Right atrium auricular region (tissue), 2 donors: ENCODE data around the gene IER3. TPM values are rescaled to one million over a fixed set of nuclear protein-coding genes. Genes with fewer than 3 reads are reported as not detected.
"Not testable (repeated sequence)": the region's sequence is repeated elsewhere in the genome, so short reads cannot be mapped to it uniquely, and the experiment has no call there.

ENCODE experiments used
- DNase-seq: peaks from one replicate; pipeline ENCODE4 v3.0.0-alpha.2; 2019; ENCODE audit warnings: low spot score
- H3K27ac ChIP-seq, 2 donors: fragments of 200-600 bp; sonication (generic); 1 replicate in 1 of 2; 2 replicates in 1 of 2; pipeline ENCODE4 v1.5.1; 2016 to 2019
- H3K27me3 ChIP-seq, 2 donors: fragments of 200-600 bp; sonication (generic); one replicate each; pipeline versions ENCODE4 v1.5.1 to v1.6.0; 2017 to 2019
- H3K36me3 ChIP-seq: fragments of 200-600 bp; sonication (generic); one replicate; pipeline ENCODE4 v1.5.1; 2016
- H3K4me1 ChIP-seq, 2 donors: fragments of 200-600 bp; sonication (generic); one replicate each; pipeline versions ENCODE4 v1.5.1 to v1.6.0; 2017 to 2019
- H3K4me3 ChIP-seq, 2 donors: fragments of 200-600 bp; sonication (generic); 1 replicate in 1 of 2; 2 replicates in 1 of 2; pipeline ENCODE4 v1.5.1; 2017 to 2019; ENCODE audit warnings: mild to moderate bottlenecking in 1 of 2, moderate library complexity in 1 of 2
- H3K9me3 ChIP-seq, 2 donors: fragments of 200-600 bp; sonication (generic); one replicate each; pipeline ENCODE4 v1.5.1; 2019
- total RNA-seq, 2 donors: library from RNA; depleted of rRNA; stranded (reverse); fragments of >200 nt; gene quantifications; one replicate each; pipeline ENCODE4 v1.1.0, GENCODE V29; 2016
- TF ChIP-seq, protein P1 (sequence below), 2 donors: fragments of 200-600 bp; sonication (generic); IDR thresholded peaks; one replicate each; pipeline ENCODE4 v1.5.1; 2019; ENCODE audit warnings: antibody characterized with exemption in 2 of 2

IER3 gene
- total RNA-seq, 2 donors from 2014 or later = 43.6 to 144 TPM

DNA sequence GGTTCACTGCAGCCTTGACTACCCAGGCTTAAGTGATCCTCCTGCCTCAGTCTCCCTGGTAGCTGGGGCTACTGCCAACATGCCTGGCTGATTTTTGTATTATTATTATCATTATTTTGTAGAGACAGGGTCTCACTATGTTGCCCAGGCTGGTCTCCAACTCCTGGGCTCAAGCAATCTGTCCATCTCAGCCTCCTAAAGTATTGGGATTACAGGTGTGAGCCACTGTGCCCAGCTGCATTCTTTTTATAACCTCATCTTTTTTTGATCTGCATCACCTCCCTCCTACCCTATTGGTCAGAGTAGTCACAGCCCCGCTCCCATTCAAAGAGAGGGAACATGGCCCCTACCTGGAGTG is 23.6 kb upstream of the IER3 start:
- Histone ChIP-seq H3K27me3 (no peaks in the 10 kb centered on the region), H3K9me3 (no peaks in the 10 kb centered on the region), H3K4me3 (no peak overlapping the region), H3K27ac (peak overlapping the region in 1 of 2 donors; percentile 81), H3K4me1 (peaks cover 3 to 51% of the 10 kb centered on the region in 2 donors), H3K36me3 (no peaks in the 10 kb centered on the region)
- TF ChIP-seq, protein P1, sequence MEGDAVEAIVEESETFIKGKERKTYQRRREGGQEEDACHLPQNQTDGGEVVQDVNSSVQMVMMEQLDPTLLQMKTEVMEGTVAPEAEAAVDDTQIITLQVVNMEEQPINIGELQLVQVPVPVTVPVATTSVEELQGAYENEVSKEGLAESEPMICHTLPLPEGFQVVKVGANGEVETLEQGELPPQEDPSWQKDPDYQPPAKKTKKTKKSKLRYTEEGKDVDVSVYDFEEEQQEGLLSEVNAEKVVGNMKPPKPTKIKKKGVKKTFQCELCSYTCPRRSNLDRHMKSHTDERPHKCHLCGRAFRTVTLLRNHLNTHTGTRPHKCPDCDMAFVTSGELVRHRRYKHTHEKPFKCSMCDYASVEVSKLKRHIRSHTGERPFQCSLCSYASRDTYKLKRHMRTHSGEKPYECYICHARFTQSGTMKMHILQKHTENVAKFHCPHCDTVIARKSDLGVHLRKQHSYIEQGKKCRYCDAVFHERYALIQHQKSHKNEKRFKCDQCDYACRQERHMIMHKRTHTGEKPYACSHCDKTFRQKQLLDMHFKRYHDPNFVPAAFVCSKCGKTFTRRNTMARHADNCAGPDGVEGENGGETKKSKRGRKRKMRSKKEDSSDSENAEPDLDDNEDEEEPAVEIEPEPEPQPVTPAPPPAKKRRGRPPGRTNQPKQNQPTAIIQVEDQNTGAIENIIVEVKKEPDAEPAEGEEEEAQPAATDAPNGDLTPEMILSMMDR (IDR thresholded peaks at IDR 0.05) = no peak
- DNase-seq = no peak

DNA sequence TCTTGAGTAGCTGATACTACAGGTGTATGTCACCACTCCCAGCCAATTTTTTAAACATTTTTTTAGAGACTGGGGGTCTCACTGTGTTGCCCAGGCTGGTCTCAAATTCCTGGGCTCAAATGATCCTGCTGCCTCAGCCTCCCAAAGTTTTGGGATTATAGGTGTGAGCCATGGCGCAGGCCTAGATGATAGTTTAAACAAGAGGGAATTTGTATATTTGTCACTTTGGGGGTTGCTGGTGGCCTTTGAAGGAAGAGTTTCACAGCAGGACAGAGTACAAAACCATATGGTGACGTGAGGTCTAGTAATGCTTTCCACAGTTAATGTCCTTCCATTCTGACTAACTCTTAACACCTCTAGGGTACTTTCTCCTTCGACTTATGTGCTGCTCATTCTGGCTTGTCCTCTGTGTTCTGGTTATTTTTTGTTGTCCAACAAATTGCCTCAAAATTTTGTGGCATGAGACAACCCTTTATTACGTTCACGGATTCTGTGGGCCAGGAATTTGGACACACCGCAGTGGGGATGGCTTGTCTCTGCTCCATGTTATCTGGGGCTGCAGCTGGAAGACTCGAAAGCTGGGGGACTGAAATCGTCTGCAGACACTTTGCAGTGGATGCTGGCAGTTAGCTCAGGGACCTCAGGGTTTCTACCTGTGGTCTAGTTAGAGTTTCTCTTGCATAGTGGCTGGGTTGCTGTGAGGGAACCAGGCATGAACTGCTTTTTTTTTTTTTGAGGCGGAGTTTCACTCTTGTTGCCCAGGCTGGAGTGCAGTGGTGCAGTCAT is 23.0 kb upstream of the IER3 start:
- Histone ChIP-seq H3K9me3 (no peaks in the 10 kb centered on the region), H3K27me3 (no peaks in the 10 kb centered on the region), H3K27ac (peak overlapping the region; percentile 5 to 48), H3K4me3 (no peak overlapping the region), H3K36me3 (no peaks in the 10 kb centered on the region), H3K4me1 (peaks cover 3 to 51% of the 10 kb centered on the region in 2 donors)
- TF ChIP-seq, protein P1 (IDR thresholded peaks at IDR 0.05) = no peak
- DNase-seq = no peak

DNA sequence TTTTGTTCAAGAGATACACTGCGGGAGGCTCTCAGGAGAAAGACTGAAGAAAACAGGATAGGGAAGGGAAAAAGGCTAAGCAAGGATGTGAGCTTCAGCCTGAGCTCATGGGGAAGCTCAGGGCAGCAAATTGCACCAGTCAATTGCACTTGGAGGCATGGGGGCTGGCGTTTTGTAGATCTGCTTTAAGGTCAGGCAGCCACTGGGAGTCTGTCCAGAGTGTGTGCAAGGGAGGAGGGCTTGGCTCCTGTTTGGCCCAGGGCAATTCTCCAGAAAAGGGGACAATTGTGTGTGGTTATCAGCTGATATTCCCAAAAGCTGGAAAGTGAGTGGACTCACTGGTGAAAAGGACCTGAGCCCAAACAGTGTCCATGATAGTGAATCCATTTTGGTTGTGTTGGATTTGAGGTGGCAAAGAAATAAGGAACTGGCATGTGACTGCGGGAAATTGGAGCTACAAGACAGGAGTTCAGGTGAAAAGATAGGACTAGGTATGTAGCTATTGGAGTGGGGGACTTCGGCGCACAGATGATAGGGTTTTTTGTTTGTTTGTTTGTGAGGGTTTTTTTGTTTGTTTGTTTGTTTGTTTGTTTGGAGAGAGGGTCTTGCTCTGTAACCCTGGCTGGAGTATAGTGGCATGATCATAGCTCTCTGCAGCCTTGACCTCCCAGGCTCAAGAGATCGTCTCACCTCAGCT is 22.3 kb upstream of the IER3 start:
- no peaks in the 10 kb centered on the region for H3K9me3 ChIP-seq
- H3K36me3 ChIP-seq = no peaks in the 10 kb centered on the region
- peak overlapping the region; percentile 5 to 48 for H3K27ac ChIP-seq
- TF ChIP-seq, protein P1 (IDR thresholded peaks at IDR 0.05) = no peak
- no peak overlapping the region for H3K4me3 ChIP-seq
- no peak for DNase-seq
- H3K4me1 ChIP-seq = peaks cover 3 to 51% of the 10 kb centered on the region in 2 donors
- H3K27me3 ChIP-seq = no peaks in the 10 kb centered on the region

DNA sequence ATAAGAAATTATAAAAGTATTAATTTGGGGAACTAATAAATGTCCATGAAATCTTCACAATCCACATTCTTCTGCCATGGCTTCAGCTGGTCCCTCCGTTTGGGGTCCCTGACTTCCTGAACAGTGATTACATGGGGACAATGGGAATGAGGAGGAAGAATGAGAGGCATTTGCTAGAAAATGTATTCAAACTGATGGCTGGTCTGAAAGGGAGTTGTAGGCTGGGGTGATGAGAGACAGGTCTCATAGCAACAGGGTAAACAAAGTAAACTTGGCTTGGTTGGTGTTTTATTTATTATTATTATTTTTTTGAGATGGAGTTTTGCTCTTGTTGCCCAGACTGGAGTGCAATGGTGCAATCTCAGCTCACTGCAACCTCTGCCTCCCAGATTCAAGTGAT is 21.1 kb upstream of the IER3 start:
- not testable (repeated sequence) for H3K9me3 ChIP-seq, H3K27me3 ChIP-seq, DNase-seq, H3K36me3 ChIP-seq, H3K4me3 ChIP-seq
- Histone ChIP-seq H3K27ac (peak overlapping the region in 1 of 2 donors; percentile 88), H3K4me1 (peaks cover 3 to 51% of the 10 kb centered on the region in 2 donors)

DNA sequence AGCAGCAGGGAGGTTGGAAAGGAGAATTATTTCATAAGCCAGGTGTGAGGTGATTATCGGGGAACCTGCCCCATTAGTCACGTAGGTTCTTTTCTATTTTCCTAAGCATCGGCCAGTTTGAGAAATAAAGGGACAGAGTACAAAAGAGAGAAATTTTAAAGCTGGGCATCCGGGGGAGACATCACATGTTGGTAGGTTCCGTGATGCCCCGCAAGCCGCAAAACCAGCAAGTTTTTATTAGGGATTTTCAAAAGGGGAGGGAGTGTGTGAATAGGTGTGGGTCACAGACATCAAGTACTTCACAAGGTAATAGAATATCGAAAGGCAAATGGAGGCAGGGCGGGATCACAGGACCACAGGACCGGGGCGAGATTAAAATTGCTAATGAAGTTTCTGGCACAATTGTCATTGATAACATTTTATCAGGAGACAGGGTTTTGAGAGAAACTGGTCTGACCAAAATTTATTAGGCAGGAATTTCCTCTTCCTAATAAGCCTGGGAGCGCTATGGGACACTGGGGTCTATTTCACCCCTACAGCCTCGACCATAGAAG is 20.2 kb upstream of the IER3 start:
- H3K9me3 ChIP-seq, H3K36me3 ChIP-seq, DNase-seq, H3K27me3 ChIP-seq, H3K4me3 ChIP-seq: not testable (repeated sequence)
- peaks cover 3 to 53% of the 10 kb centered on the region in 2 donors for H3K4me1 ChIP-seq
- H3K27ac ChIP-seq = peak overlapping the region; percentile 37 to 88

DNA sequence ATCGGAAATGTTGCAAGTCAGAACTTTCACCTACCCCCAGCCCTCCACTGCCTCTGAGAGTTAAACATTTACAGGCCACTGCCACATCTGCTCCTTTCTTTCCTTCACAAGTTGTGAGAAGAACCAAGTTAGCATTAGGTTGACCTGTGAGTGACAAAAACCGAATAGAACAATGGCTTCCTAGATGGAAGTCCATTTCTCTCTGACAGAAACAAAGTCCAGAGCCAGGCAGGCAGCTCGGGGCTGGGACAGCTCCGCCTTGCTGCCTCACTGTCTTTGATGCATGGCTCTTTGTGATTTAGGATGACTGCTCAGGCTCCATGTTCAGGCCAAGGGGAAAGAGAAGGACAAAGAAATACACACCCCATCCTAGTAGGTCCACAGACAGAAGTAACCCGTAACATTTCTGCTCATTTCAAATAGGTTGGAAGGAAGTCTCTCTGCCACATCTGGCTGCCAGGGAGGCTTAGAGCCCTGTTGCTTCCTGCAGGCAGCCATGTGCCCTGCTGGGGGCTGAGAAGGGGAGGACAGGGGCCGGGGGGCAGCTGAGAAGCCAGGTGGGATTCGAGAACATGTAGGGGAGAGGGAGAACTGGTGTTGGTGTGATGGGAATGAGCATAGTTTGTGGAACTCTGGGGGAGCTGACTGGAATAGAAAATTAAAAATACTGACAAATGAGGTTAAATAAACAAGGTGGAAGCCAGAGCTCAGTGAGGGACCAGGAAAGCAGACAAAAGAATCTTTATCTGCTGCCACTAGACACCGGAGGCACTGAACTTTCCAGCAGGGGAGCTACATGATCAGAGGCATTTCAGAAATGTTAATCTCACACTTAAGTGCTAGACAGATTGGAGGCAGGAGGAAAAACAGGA is 19.5 kb upstream of the IER3 start:
- Histone ChIP-seq H3K4me3 (no peak overlapping the region), H3K4me1 (peaks cover 0 to 53% of the 10 kb centered on the region in 2 donors), H3K27ac (peak overlapping the region; percentile 37 to 88), H3K9me3 (no peaks in the 10 kb centered on the region), H3K27me3 (no peaks in the 10 kb centered on the region), H3K36me3 (no peaks in the 10 kb centered on the region)
- TF ChIP-seq, protein P1 (IDR thresholded peaks at IDR 0.05) = no peak
- no peak for DNase-seq
